MM.1S (cell line): Measurements from ENCODE around the gene BLM.

Experiments
- DNase-seq: peaks from one replicate; pipeline ENCODE4 v3.0.0-alpha.2; 2015
- H2AFZ ChIP-seq: fragments of 300-600 bp; sonication (generic); 2 replicates; pipeline ENCODE4 v1.6.0; 2016; ENCODE audit warnings: antibody characterized with exemption, low read length
- H3F3A ChIP-seq: fragments of 300-600 bp; sonication (generic); 2 replicates; pipeline ENCODE4 v1.6.1; 2016; ENCODE audit warnings: mild to moderate bottlenecking, antibody characterized with exemption, low read length, moderate library complexity, mixed read lengths; ENCODE audit not compliant: insufficient read depth
- H3K27ac ChIP-seq: fragments of 300-600 bp; sonication (generic); 2 replicates; pipeline ENCODE4 v1.5.1; 2016; ENCODE audit warnings: mild to moderate bottlenecking, low read length
- H3K27me3 ChIP-seq: fragments of 300-600 bp; sonication (generic); replicated peaks from 2 replicates; pipeline ENCODE4 v1.6.0; 2016; ENCODE audit warnings: low read length; ENCODE audit not compliant: insufficient read depth
- H3K36me3 ChIP-seq: fragments of 300-600 bp; sonication (generic); replicated peaks from 2 replicates; pipeline ENCODE4 v1.6.1; 2016; ENCODE audit warnings: mild to moderate bottlenecking, low read length, mixed read lengths; ENCODE audit not compliant: insufficient read depth
- H3K4me1 ChIP-seq: fragments of 300-600 bp; sonication (generic); 2 replicates; pipeline ENCODE4 v1.6.1; 2016; ENCODE audit warnings: low read length, mixed read lengths
- H3K4me2 ChIP-seq: fragments of 300-600 bp; sonication (generic); 2 replicates; pipeline ENCODE4 v1.6.0; 2016; ENCODE audit warnings: low read depth, low read length
- H3K4me3 ChIP-seq: fragments of 300-600 bp; sonication (generic); 2 replicates; pipeline ENCODE4 v1.5.1; 2016; ENCODE audit warnings: low read length, mixed read lengths
- H3K79me2 ChIP-seq: fragments of 300-600 bp; sonication (generic); 2 replicates; pipeline ENCODE4 v1.6.1; 2016; ENCODE audit warnings: mixed run types, low read length, mixed read lengths
- H3K9ac ChIP-seq: fragments of 300-600 bp; sonication (generic); 2 replicates; pipeline ENCODE4 v1.6.1; 2016; ENCODE audit warnings: low read length, mixed read lengths
- H3K9me2 ChIP-seq: fragments of 300-600 bp; sonication (generic); replicated peaks from 2 replicates; pipeline ENCODE4 v1.6.1; 2016; ENCODE audit warnings: mild to moderate bottlenecking, low read length, mixed read lengths; ENCODE audit not compliant: insufficient read depth
- H3K9me3 ChIP-seq: fragments of 300-600 bp; sonication (generic); replicated peaks from 2 replicates; pipeline ENCODE4 v1.6.1; 2016; ENCODE audit warnings: mild to moderate bottlenecking, low read length, mixed read lengths; ENCODE audit not compliant: insufficient read depth
- H4K20me1 ChIP-seq: fragments of 300-600 bp; sonication (generic); 2 replicates; pipeline ENCODE4 v1.6.1; 2016; ENCODE audit warnings: mild to moderate bottlenecking, low read length, moderate library complexity, mixed read lengths; ENCODE audit not compliant: insufficient read depth
- EZH2 ChIP-seq: fragments of 300-600 bp; sonication (generic); optimal IDR thresholded peaks from 2 replicates; pipeline ENCODE3; 2017; ENCODE audit warnings: low read depth, mild to moderate bottlenecking, antibody characterized with exemption, low read length, mixed read lengths
- EZH2phosphoT487 ChIP-seq: fragments of 300-600 bp; sonication (generic); IDR thresholded peaks from 2 replicates; pipeline ENCODE4 v1.6.1; 2018; ENCODE audit warnings: antibody characterized with exemption, low read length
- TF ChIP-seq, protein P1 (sequence below): fragments of 300-600 bp; sonication (generic); IDR thresholded peaks from 2 replicates; pipeline ENCODE4 v1.5.1; 2016; ENCODE audit warnings: antibody characterized with exemption, low read length, mixed read lengths

BLM gene

DNA sequence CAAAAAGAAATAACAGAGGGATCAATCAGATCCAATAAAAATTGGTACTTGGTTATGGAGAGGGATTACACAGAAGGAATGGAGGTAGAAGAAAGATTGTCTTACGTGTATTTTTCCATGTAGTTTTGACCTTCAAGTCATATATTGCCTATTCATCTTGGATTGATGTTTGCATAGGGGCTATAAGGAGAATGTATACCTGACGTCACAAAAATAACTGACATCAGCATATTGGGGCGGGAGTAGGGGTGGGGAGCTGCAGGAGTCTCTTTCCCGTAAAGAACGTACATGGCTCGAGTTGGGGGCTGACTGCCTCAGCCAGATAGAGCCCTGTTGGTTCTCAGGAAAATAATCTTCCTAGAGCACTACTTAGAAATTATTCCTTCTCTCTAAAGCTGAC, 145.3 kb downstream of the BLM start:
- no peaks in the 10 kb centered on the region for H4K20me1 ChIP-seq
- no peak overlapping the region for H3K9ac ChIP-seq
- H3K4me1 ChIP-seq, result no peaks in the 10 kb centered on the region
- TF ChIP-seq EZH2phosphoT487 (no peak), EZH2 (no peak)
- TF ChIP-seq, protein P1, sequence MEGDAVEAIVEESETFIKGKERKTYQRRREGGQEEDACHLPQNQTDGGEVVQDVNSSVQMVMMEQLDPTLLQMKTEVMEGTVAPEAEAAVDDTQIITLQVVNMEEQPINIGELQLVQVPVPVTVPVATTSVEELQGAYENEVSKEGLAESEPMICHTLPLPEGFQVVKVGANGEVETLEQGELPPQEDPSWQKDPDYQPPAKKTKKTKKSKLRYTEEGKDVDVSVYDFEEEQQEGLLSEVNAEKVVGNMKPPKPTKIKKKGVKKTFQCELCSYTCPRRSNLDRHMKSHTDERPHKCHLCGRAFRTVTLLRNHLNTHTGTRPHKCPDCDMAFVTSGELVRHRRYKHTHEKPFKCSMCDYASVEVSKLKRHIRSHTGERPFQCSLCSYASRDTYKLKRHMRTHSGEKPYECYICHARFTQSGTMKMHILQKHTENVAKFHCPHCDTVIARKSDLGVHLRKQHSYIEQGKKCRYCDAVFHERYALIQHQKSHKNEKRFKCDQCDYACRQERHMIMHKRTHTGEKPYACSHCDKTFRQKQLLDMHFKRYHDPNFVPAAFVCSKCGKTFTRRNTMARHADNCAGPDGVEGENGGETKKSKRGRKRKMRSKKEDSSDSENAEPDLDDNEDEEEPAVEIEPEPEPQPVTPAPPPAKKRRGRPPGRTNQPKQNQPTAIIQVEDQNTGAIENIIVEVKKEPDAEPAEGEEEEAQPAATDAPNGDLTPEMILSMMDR, result no peak
- no peak overlapping the region for H3K4me3 ChIP-seq
- H3K79me2 ChIP-seq, result no peaks in the 10 kb centered on the region
- H3K27ac ChIP-seq, result no peak overlapping the region
- H3K4me2 ChIP-seq, result no peak overlapping the region
- no peak overlapping the region for H2AFZ ChIP-seq
- H3K9me3 ChIP-seq, result no peaks in the 10 kb centered on the region
- no peaks in the 10 kb centered on the region for H3K27me3 ChIP-seq
- H3K36me3 ChIP-seq, result no peaks in the 10 kb centered on the region
- no peaks in the 10 kb centered on the region for H3K9me2 ChIP-seq
- no peak for DNase-seq
- no peaks in the 10 kb centered on the region for H3F3A ChIP-seq

DNA sequence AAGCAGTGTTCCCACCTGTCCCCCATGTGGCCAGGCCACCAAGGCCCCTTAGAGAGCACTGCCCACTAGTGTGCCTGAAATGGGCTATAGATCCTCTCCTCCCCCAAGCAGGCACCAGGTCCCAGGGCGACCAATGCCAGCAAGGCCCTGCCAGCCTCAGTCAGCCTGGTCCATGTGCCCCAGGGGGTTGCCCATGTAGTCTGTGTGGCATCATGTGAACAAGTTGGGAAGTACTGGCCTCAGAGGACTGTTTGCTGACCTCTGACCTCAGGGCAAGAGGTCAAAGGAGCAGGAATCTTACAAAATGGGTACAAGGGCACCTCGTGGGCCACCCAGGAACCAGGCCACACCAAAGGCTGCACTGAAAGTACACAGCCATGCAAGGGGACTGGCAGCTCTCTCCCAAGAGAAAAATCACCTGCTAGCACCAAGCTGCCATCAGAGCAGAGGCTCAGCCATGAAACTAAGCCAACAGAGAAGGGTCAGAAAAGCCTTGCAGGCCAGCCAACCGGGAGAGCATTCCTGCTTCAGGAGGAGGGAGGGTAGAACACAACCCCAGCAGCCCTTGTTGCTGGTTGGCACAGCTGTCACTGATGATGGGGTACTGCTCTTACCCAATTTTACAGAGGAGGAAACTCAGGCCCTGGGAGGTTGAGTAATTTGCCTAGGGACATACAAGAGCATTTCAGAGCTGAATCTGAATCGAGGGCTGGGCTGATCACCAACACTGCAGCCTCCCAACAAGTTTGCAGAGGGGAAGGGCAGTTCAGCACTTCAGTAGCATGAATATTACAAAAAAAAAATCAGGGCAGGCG, 146.0 kb downstream of the BLM start:
- TF ChIP-seq EZH2 (no peak), EZH2phosphoT487 (no peak)
- TF ChIP-seq, protein P1, result no peak
- no peak overlapping the region for H3K9ac ChIP-seq
- H4K20me1 ChIP-seq, result no peaks in the 10 kb centered on the region
- no peak overlapping the region for H2AFZ ChIP-seq
- H3K27me3 ChIP-seq, result no peaks in the 10 kb centered on the region
- H3K36me3 ChIP-seq, result no peaks in the 10 kb centered on the region
- no peaks in the 10 kb centered on the region for H3K9me2 ChIP-seq
- no peak for DNase-seq
- no peaks in the 10 kb centered on the region for H3F3A ChIP-seq
- no peaks in the 10 kb centered on the region for H3K9me3 ChIP-seq
- no peak overlapping the region for H3K4me3 ChIP-seq
- no peak overlapping the region for H3K4me2 ChIP-seq
- H3K79me2 ChIP-seq, result no peaks in the 10 kb centered on the region
- no peaks in the 10 kb centered on the region for H3K4me1 ChIP-seq
- H3K27ac ChIP-seq, result no peak overlapping the region

DNA sequence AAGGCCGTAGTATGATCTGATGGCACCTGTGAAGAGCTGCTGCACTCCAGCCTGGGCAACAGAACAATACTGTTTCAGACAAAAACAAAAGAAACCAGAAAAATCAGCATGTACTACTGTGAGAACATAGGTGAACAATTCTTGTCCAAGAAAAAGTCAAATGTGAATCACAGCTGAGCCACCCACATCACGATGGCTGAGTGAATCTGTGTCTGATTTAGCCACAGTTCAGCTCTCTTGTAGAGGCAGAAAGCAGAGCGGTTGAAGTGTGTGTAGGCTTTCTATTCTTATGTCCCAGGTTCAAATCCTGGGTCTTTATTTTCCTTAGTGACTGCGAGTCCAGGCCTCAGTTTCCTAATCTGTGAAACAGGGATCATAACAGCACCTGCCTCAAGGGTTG, 146.8 kb downstream of the BLM start:
- Histone ChIP-seq H3K4me1 (no peaks in the 10 kb centered on the region), H3K9ac (no peak overlapping the region), H3K27me3 (no peaks in the 10 kb centered on the region), H4K20me1 (no peaks in the 10 kb centered on the region), H3K9me2 (no peaks in the 10 kb centered on the region), H3K36me3 (no peaks in the 10 kb centered on the region), H2AFZ (no peak overlapping the region), H3K4me3 (no peak overlapping the region), H3K27ac (no peak overlapping the region), H3F3A (no peaks in the 10 kb centered on the region), H3K79me2 (no peaks in the 10 kb centered on the region), H3K4me2 (no peak overlapping the region), H3K9me3 (no peaks in the 10 kb centered on the region)
- no peak for DNase-seq
- no peak for TF ChIP-seq EZH2phosphoT487
- TF ChIP-seq, protein P1, result no peak
- no peak for TF ChIP-seq EZH2
